PC-9 (cell line): ENCODE results near the gene RNF111.

ENCODE experiments used
- EZH2 ChIP-seq: fragments of 200-600 bp; sonication (generic); IDR thresholded peaks from 2 replicates; pipeline ENCODE4 v1.8.0; 2017; ENCODE audit warnings: antibody characterized with exemption, low read depth
- TF ChIP-seq, protein P1 (sequence below): fragments of 200-600 bp; sonication (generic); conservative IDR thresholded peaks from 2 replicates; pipeline ENCODE4 v1.6.1; 2017; ENCODE audit warnings: mixed run types, antibody characterized with exemption, mild to moderate bottlenecking, moderate library complexity

DNA sequence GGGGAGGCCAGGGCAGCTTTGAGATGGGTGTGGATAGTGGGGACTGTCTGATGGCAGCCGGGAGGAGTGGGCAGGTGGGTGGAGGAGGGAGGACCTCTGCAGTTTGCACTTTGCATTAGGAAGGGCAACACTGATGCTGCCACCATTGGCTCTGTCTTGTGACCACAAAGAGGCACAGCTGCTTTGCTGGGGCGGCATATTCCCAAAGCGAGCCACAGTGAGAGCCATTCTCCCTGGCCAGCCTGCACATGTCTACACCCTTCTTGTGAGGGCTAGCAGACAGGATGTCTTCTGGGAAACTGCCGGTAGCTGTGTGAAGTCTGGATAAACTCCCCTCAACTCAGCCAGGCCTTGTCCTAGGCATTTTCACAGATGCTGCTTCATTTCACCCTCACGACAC, 155.8 kb downstream of the RNF111 start:
- TF ChIP-seq, protein P1, sequence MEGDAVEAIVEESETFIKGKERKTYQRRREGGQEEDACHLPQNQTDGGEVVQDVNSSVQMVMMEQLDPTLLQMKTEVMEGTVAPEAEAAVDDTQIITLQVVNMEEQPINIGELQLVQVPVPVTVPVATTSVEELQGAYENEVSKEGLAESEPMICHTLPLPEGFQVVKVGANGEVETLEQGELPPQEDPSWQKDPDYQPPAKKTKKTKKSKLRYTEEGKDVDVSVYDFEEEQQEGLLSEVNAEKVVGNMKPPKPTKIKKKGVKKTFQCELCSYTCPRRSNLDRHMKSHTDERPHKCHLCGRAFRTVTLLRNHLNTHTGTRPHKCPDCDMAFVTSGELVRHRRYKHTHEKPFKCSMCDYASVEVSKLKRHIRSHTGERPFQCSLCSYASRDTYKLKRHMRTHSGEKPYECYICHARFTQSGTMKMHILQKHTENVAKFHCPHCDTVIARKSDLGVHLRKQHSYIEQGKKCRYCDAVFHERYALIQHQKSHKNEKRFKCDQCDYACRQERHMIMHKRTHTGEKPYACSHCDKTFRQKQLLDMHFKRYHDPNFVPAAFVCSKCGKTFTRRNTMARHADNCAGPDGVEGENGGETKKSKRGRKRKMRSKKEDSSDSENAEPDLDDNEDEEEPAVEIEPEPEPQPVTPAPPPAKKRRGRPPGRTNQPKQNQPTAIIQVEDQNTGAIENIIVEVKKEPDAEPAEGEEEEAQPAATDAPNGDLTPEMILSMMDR = no peak
- TF ChIP-seq EZH2 = no peak
